ENCODE results near the gene NT5C3A.
A peak's percentile ranks its signal among the peaks of the same experiment; 100 is the strongest.
"Not testable (repeated sequence)": the region's sequence is repeated elsewhere in the genome, so short reads cannot be mapped to it uniquely, and the experiment has no call there.

Gene NT5C3A

GRCh38 chr7:33041631-33042428 is 20.7 kb downstream of the NT5C3A start:
- DNase-seq (ENCODE audit: low read depth): no peak

- peak; percentile 32 for DNase-seq (ENCODE audit: low read depth)
Measured at GRCh38 chr7:33040803-33041516, 21.6 kb downstream of the NT5C3A start.

GRCh38 chr7:33039903-33040292 is 22.7 kb downstream of the NT5C3A start:
- DNase-seq (ENCODE audit: low read depth): no peak

- DNase-seq (ENCODE audit: low read depth): no peak
Measured at GRCh38 chr7:33039257-33039902, 23.2 kb downstream of the NT5C3A start.

GRCh38 chr7:33038639-33039038 is 23.9 kb downstream of the NT5C3A start:
- no peak for DNase-seq (ENCODE audit: low read depth)

GRCh38 chr7:33035776-33036175 is 26.8 kb downstream of the NT5C3A start:
- DNase-seq (ENCODE audit: low read depth): no peak

GRCh38 chr7:33024189-33024757 is 38.3 kb downstream of the NT5C3A start:
- no peak for DNase-seq (ENCODE audit: low read depth)

- DNase-seq (ENCODE audit: low read depth): no peak
Measured at GRCh38 chr7:33012364-33012763, 50.2 kb downstream of the NT5C3A start.

- no peak for DNase-seq (ENCODE audit: low read depth)
Measured at GRCh38 chr7:33009734-33010133, 52.8 kb downstream of the NT5C3A start.

GRCh38 chr7:33005690-33006089 is 56.9 kb downstream of the NT5C3A start:
- not testable (repeated sequence) for DNase-seq (ENCODE audit: low read depth)

GRCh38 chr7:33005193-33005592 is 57.4 kb downstream of the NT5C3A start:
- not testable (repeated sequence) for DNase-seq (ENCODE audit: low read depth)

- not testable (repeated sequence) for DNase-seq (ENCODE audit: low read depth)
Measured at GRCh38 chr7:33004104-33004616, 58.4 kb downstream of the NT5C3A start.

GRCh38 chr7:33003111-33003510 is 59.5 kb downstream of the NT5C3A start:
- not testable (repeated sequence) for DNase-seq (ENCODE audit: low read depth)

GRCh38 chr7:32999380-32999779 is 63.2 kb downstream of the NT5C3A start:
- DNase-seq (ENCODE audit: low read depth): not testable (repeated sequence)

GRCh38 chr7:32998361-32999171 is 64.0 kb downstream of the NT5C3A start:
- not testable (repeated sequence) for DNase-seq (ENCODE audit: low read depth)

- DNase-seq (ENCODE audit: low read depth): not testable (repeated sequence)
Measured at GRCh38 chr7:32997956-32998355, 64.6 kb downstream of the NT5C3A start.

- DNase-seq (ENCODE audit: low read depth): not testable (repeated sequence)
Measured at GRCh38 chr7:32992750-32993149, 69.8 kb downstream of the NT5C3A start.

GRCh38 chr7:32991975-32992700 is 70.4 kb downstream of the NT5C3A start:
- not testable (repeated sequence) for DNase-seq (ENCODE audit: low read depth)

- not testable (repeated sequence) for DNase-seq (ENCODE audit: low read depth)
Measured at GRCh38 chr7:32991068-32991585, 71.4 kb downstream of the NT5C3A start.

GRCh38 chr7:32988148-32988547 is 74.4 kb downstream of the NT5C3A start:
- DNase-seq (ENCODE audit: low read depth): not testable (repeated sequence)

Measured in stimulated activated CD8-positive, alpha-beta memory T cell treated with anti-CD3 and anti-CD28 coated beads, Interleukin-15, amount 100 ng/mL, for 1 hour (primary cell).